Esophagus squamous epithelium (tissue), 4 donors: Measurements from ENCODE around the gene MICAL3.

Experiments used
- CTCF ChIP-seq, 6 experiments: fragments of 450-650 bp in 4 of 6; fragments of 200-600 bp in 2 of 6; sonication (generic) in 2 of 6; IDR thresholded peaks; one replicate each; pipeline ENCODE4 v1.5.1; 2016 to 2019; ENCODE audit warnings: antibody characterized with exemption in 6 of 6, mild to moderate bottlenecking in 4 of 6, moderate library complexity in 4 of 6
- POLR2A ChIP-seq, 4 donors: fragments of 450-650 bp; IDR thresholded peaks; one replicate each; pipeline ENCODE4 v1.6.1; 2017; ENCODE audit warnings: antibody characterized with exemption in 4 of 4, mild to moderate bottlenecking in 4 of 4, moderate library complexity in 3 of 4

DNA sequence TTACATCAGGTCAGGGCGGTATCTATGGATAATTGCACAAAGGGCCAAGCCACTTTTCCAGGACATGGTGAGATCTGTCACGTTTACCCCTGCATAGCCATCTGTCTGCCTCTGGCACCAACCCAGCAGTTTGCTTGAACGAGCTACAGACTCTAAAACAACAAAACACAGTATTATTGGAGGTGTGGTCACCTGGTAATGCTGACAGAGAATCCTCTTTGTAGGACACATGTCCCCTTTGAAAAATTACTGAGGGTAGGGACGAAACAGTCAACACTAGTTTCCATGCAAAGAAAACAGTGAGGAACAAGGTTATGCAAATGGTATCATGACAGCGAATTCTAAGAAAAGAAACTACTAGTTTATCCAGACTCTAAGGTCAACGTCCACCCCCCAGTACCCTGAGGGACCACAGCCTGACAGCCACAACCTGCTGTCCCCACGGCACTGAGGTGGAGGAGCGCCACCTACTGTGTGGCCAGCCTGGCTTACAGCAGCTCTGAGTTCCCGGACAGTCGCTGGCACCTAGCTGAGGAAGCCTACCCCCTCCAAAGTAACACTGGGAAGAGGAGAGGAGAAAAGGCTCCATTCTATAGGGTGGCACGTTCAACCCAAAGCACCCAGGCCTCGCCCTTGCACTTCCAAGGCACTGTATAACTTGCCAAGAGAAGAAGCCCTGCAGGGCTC, 132.7 kb downstream of the MICAL3 start:
- TF ChIP-seq CTCF (IDR thresholded peaks at IDR 0.05) (peak in 5 of 6 experiments; percentile 39 to 54 (median 46)), POLR2A (IDR thresholded peaks at IDR 0.05) (no peak)
